ENCODE results near the gene RBM38. TPM values are rescaled to one million over a fixed set of nuclear protein-coding genes. Genes with fewer than 3 reads are reported as not detected.
A peak's percentile ranks its signal among the peaks of the same experiment; 100 is the strongest.

The RBM38 gene
- total and polyA plus RNA-seq, 9 of the 15 experiments (the other 6 are each of a cell fraction or from before 2014, with no cell fraction given): 0.28 to 82.4 (median 33.2) TPM

DNA sequence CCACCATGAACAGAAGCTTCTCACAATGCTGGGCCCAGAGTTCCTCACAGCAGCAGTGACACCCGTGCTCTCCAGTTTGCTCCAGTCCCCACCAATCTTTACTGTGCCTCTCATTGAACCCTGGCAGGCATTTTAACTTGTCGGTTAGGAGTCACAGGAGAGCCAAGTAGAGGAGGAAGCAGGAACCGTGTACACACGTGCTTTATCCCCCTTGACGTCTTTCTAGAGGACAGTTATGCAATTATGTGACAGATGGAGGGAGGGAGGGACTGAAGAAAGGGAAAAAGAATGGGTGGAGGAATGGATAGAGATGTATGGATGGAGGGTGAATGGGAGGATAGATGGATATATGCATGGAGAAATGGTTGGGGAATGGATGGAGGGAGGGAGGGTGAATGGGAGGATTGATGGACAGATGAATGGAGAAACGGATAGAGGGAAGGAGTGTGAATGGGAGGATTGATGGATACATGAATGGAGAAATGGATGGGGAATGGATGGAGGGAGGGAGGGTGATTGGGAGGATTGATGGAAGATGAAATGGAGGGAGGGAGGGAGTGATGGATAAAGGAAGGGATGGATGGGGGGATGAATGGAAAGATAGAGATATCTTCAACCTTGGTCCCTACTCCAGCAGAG, 26.0 kb downstream of the RBM38 start:
- Histone ChIP-seq H3K4me2 (ENCODE audit: insufficient read depth, low read length) (no peak overlapping the region), H3K27ac (ENCODE audit: extremely low read depth, low read depth, low read length) (no peak overlapping the region), H2AFZ (ENCODE audit: low read depth, low read length) (peak overlapping the region; percentile 20; the same call in 1 of the 2 replicates), H3K36me3 (ENCODE audit: control insufficient read depth, insufficient read depth, low read length) (no peaks in the 10 kb centered on the region), H3K4me1 (replicated peaks in 1 of 2; ENCODE audit: control insufficient read depth in 2 of 2, insufficient read depth in 2 of 2, low read length in 2 of 2) (peaks cover 59 to 60% of the 10 kb centered on the region in 2 experiments), H4K20me1 (replicated peaks; ENCODE audit: control insufficient read depth, insufficient read depth, low read length) (no peaks in the 10 kb centered on the region), H3K79me2 (ENCODE audit: control insufficient read depth, insufficient read depth, low read length) (no peaks in the 10 kb centered on the region), H3K9me3 (replicated peaks; ENCODE audit: control insufficient read depth, insufficient read depth, low read depth, low read length) (no peaks in the 10 kb centered on the region), H3K9me1 (ENCODE audit: control insufficient read depth, insufficient read depth, low read length) (no peaks in the 10 kb centered on the region), H3K27me3 (ENCODE audit: control insufficient read depth in 2 of 2, insufficient read depth in 2 of 2, low read length in 2 of 2) (no peaks in the 10 kb centered on the region), H3K9ac (ENCODE audit: insufficient read depth in 1 of 2, low read depth in 2 of 2, low read length in 2 of 2) (no peak overlapping the region), H3K4me3 (no peak overlapping the region)
- WGBS (ENCODE audit: insufficient coverage, low coverage, missing lambda C conversion rate): 32% methylated on average over 6 of the region's 6 CpGs
- BruUV-seq (replicated peaks): no TSS peak
- TF ChIP-seq EHMT2 (IDR thresholded peaks at IDR 0.05) (peak; percentile 40; the same call in 1 of the 2 replicates), L3MBTL2 (IDR thresholded peaks at IDR 0.05) (peak; percentile 46; the same call in 1 of the 2 replicates), HDAC1 (IDR thresholded peaks at IDR 0.05) (peak in 1 of 2 experiments; percentile 38; a peak in 2 of 4 replicates), SRSF3 (IDR thresholded peaks at IDR 0.05; ENCODE audit: insufficient read depth, low read length) (no peak), CEBPB (tag; IDR thresholded peaks at IDR 0.05) (0 out of 2 replicates have a peak, but pooled peaks have one; percentile 28), HNRNPK (IDR thresholded peaks at IDR 0.05; ENCODE audit: low read depth, low read length, poor library complexity, severe bottlenecking) (peak; percentile 21), THRAP3 (IDR thresholded peaks at IDR 0.05; ENCODE audit: borderline replicate concordance) (no peak)
- TF ChIP-seq, protein P1, sequence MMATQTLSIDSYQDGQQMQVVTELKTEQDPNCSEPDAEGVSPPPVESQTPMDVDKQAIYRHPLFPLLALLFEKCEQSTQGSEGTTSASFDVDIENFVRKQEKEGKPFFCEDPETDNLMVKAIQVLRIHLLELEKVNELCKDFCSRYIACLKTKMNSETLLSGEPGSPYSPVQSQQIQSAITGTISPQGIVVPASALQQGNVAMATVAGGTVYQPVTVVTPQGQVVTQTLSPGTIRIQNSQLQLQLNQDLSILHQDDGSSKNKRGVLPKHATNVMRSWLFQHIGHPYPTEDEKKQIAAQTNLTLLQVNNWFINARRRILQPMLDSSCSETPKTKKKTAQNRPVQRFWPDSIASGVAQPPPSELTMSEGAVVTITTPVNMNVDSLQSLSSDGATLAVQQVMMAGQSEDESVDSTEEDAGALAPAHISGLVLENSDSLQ (IDR thresholded peaks at IDR 0.05): 0 out of 2 replicates have a peak, but pooled peaks have one; percentile 20
- POLR2A ChIA-PET: interaction anchor here (0.6 to 2.1 kb wide), 4 partner anchors 12 to 41 kb away, joined by 3 to 13 read pairs (median 3); no protein-coding TSS in a partner anchor
- ATAC-seq: no peak
- intact Hi-C loops (cut with micrococcal nuclease) (no loop called here), in situ Hi-C loops (cut with MboI) (no loop called here)
- DNase-seq (ENCODE audit: extremely low read depth in 1 of 4, low spot score in 3 of 4): no peak
- CTCF ChIA-PET (ENCODE audit: low intra/inter-chr PET ratio): no interaction called here
- FAIRE-seq: no peak
